ENCODE results near the gene LRRN1. TPM values are rescaled to one million over a fixed set of nuclear protein-coding genes. Genes with fewer than 3 reads are reported as not detected.

LRRN1 gene
- total RNA-seq, 1 experiment from 2014 or later = 0.13 TPM

- intact Hi-C loops (cut with micrococcal nuclease; ENCODE audit: unreplicated experiment) (no loop called here), in situ Hi-C loops (cut with HindIII; ENCODE audit: low pct_unique_long_range_greater_than_20kb, low sequenced_read_pairs) (no loop called here)
- ChIA-PET CTCF (no interaction called here), POLR2A (no interaction called here)
- TF ChIP-seq SIN3A (IDR thresholded peaks at IDR 0.05; ENCODE audit: borderline replicate concordance, insufficient read depth, low read depth, low read length) (no peak), TCF7L2 (IDR thresholded peaks at IDR 0.05; ENCODE audit: low read depth, low read length) (no peak), REST (IDR thresholded peaks at IDR 0.05; ENCODE audit: insufficient read depth in 1 of 2, low read depth in 2 of 2, low read length in 1 of 2) (no peak), POLR2AphosphoS5 (IDR thresholded peaks at IDR 0.05; ENCODE audit: low read depth, low read length) (no peak)
- TF ChIP-seq, protein P1, sequence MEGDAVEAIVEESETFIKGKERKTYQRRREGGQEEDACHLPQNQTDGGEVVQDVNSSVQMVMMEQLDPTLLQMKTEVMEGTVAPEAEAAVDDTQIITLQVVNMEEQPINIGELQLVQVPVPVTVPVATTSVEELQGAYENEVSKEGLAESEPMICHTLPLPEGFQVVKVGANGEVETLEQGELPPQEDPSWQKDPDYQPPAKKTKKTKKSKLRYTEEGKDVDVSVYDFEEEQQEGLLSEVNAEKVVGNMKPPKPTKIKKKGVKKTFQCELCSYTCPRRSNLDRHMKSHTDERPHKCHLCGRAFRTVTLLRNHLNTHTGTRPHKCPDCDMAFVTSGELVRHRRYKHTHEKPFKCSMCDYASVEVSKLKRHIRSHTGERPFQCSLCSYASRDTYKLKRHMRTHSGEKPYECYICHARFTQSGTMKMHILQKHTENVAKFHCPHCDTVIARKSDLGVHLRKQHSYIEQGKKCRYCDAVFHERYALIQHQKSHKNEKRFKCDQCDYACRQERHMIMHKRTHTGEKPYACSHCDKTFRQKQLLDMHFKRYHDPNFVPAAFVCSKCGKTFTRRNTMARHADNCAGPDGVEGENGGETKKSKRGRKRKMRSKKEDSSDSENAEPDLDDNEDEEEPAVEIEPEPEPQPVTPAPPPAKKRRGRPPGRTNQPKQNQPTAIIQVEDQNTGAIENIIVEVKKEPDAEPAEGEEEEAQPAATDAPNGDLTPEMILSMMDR (IDR thresholded peaks at IDR 0.05) = no peak
- H3K27ac ChIP-seq (ENCODE audit: low read length) = no peak overlapping the region
- H3K36me3 ChIP-seq (ENCODE audit: control insufficient read depth, insufficient read depth, low read length) = no peaks in the 10 kb centered on the region
- ATAC-seq (no peak), DNase-seq (ENCODE audit: low read depth, low spot score) (no peak)
- no peaks in the 10 kb centered on the region for H3K27me3 ChIP-seq (ENCODE audit: control insufficient read depth, insufficient read depth, low read length)
- no peak overlapping the region for H3K4me3 ChIP-seq (ENCODE audit: low read depth in 2 of 2, low read length in 2 of 2)
- H3K9me3 ChIP-seq (ENCODE audit: control insufficient read depth, insufficient read depth, low read depth, low read length) = no peaks in the 10 kb centered on the region
- no TSS peak for BruUV-seq (replicated peaks)
- H3K4me1 ChIP-seq (ENCODE audit: control insufficient read depth, insufficient read depth, low read length) = no peaks in the 10 kb centered on the region
Measured at GRCh38 chr3:3778641-3779270, 20.5 kb upstream of the LRRN1 start.

GRCh38 chr3:3782457-3782856 is 16.8 kb upstream of the LRRN1 start:
- Histone ChIP-seq H3K27ac (ENCODE audit: low read length) (no peak overlapping the region), H3K4me1 (ENCODE audit: control insufficient read depth, insufficient read depth, low read length) (no peaks in the 10 kb centered on the region), H3K9me3 (ENCODE audit: control insufficient read depth, insufficient read depth, low read depth, low read length) (no peaks in the 10 kb centered on the region), H3K4me3 (ENCODE audit: low read depth in 2 of 2, low read length in 2 of 2) (no peak overlapping the region), H3K36me3 (ENCODE audit: control insufficient read depth, insufficient read depth, low read length) (no peaks in the 10 kb centered on the region), H3K27me3 (ENCODE audit: control insufficient read depth, insufficient read depth, low read length) (no peaks in the 10 kb centered on the region)
- TF ChIP-seq TCF7L2 (IDR thresholded peaks at IDR 0.05; ENCODE audit: low read depth, low read length) (no peak), POLR2AphosphoS5 (IDR thresholded peaks at IDR 0.05; ENCODE audit: low read depth, low read length) (no peak), REST (IDR thresholded peaks at IDR 0.05; ENCODE audit: insufficient read depth in 1 of 2, low read depth in 2 of 2, low read length in 1 of 2) (no peak), SIN3A (IDR thresholded peaks at IDR 0.05; ENCODE audit: borderline replicate concordance, insufficient read depth, low read depth, low read length) (no peak)
- TF ChIP-seq, protein P1 (IDR thresholded peaks at IDR 0.05) = no peak
- in situ Hi-C loops (cut with HindIII; ENCODE audit: low pct_unique_long_range_greater_than_20kb, low sequenced_read_pairs) (no loop called here), intact Hi-C loops (cut with micrococcal nuclease; ENCODE audit: unreplicated experiment) (no loop called here)
- CTCF ChIA-PET = no interaction called here
- POLR2A ChIA-PET = no interaction called here
- no peak for DNase-seq (ENCODE audit: low read depth, low spot score)
- no TSS peak for BruUV-seq (replicated peaks)
- no peak for ATAC-seq

Data from Panc1 (cell line).